ENCODE results near the gene SLX4IP. TPM values are rescaled to one million over a fixed set of nuclear protein-coding genes. Genes with fewer than 3 reads are reported as not detected.

Gene SLX4IP
- total RNA-seq, 1 experiment from 2014 or later: 5.4 TPM

GRCh38 chr20:10427060-10427692 lies 7.9 kb upstream of the SLX4IP start:
- H3K27ac Mint-ChIP-seq (ENCODE audit: unreplicated experiment): peak overlapping the region; percentile 57
- H3K4me1 Mint-ChIP-seq (ENCODE audit: low read depth, unreplicated experiment): peaks cover 64% of the 10 kb centered on the region

DNA sequence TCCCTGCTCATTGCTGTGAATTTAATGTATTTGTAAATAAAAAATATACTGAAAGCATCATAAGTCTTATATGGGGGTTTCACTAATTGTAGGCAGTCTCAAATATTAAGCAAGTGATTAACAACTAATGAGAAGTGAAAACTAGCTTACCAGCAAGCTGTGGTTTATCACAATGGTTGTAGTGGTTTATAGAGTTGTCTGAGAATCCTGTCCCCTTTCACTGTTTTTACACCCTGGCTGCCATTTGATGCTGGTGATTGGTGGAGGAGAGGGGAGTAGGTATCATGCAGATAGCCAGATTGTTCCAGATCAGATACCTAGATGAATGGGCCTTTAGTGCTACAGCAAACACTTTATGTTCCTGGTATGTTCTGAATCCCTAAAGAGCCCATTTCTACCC lies 7.1 kb upstream of the SLX4IP start:
- Mint-ChIP-seq H3K9me3 (ENCODE audit: low read depth, unreplicated experiment) (no peaks in the 10 kb centered on the region), H3K4me1 (ENCODE audit: low read depth, unreplicated experiment) (peaks cover 65% of the 10 kb centered on the region), H3K36me3 (ENCODE audit: insufficient read depth, unreplicated experiment) (peaks cover 19% of the 10 kb centered on the region), H3K27me3 (ENCODE audit: unreplicated experiment) (no peaks in the 10 kb centered on the region), H3K4me3 (ENCODE audit: low read depth, unreplicated experiment) (no peak overlapping the region), H3K27ac (ENCODE audit: unreplicated experiment) (no peak overlapping the region)
- intact Hi-C loops (cut with micrococcal nuclease; ENCODE audit: unreplicated experiment): loop anchor here (5.0 to 10.0 kb wide), 3 partner anchors 123 to 811 kb away; no protein-coding TSS in a partner anchor
- TF ChIP-seq CTCF (IDR thresholded peaks at IDR 0.05; ENCODE audit: unreplicated experiment): no peak
- DNase-seq: no peak
- CTCF ChIA-PET: no interaction called here
- no TSS peak for BruUV-seq (replicated peaks)

More at GRCh38 chr20:10427060-10427692, 7.9 kb upstream of the SLX4IP start:
- no peaks in the 10 kb centered on the region for H3K27me3 Mint-ChIP-seq (ENCODE audit: unreplicated experiment)
- no peaks in the 10 kb centered on the region for H3K9me3 Mint-ChIP-seq (ENCODE audit: low read depth, unreplicated experiment)
- DNase-seq: peak; percentile 32
- intact Hi-C loops (cut with micrococcal nuclease; ENCODE audit: unreplicated experiment): loop anchor here (1.0 to 10.0 kb wide), 4 partner anchors 122 to 810 kb away; no protein-coding TSS in a partner anchor
- no TSS peak for BruUV-seq (replicated peaks)
- TF ChIP-seq CTCF (IDR thresholded peaks at IDR 0.05; ENCODE audit: unreplicated experiment): peak; percentile 36
- CTCF ChIA-PET: interaction anchor here (1.1 kb wide), 1 partner anchor 39 kb away, joined by 3 read pairs; no protein-coding TSS in a partner anchor
- H3K36me3 Mint-ChIP-seq (ENCODE audit: insufficient read depth, unreplicated experiment): peaks cover 19% of the 10 kb centered on the region
- no peak overlapping the region for H3K4me3 Mint-ChIP-seq (ENCODE audit: low read depth, unreplicated experiment)

DNA sequence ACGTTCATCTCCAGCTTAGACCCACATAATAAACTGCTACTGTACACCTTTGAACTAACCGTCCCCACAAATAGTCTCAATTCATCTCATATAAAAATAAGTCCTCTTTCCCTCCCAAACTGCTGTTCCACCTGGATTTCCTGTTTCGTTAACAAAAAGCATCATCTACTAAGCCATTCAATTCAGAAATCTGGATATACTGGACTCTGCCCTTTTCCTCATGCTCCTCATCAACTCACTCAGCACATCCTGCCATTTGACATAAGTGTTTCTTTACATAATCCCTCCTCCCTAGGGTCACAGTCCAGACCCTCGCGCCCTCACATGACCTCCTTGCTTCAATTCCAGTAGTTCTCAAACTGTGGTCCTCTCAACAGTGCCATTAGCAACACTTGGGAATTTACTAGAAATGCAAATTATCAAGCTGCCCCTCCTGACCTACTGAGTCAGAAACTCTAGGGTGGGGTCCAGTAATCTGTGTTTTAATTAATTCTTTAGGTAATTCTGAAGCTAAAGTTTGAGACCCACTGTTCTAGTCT lies 5.6 kb upstream of the SLX4IP start:
- peaks cover 53% of the 10 kb centered on the region for H3K4me1 Mint-ChIP-seq (ENCODE audit: low read depth, unreplicated experiment)
- BruUV-seq (replicated peaks): no TSS peak
- no peak for TF ChIP-seq CTCF (IDR thresholded peaks at IDR 0.05; ENCODE audit: unreplicated experiment)
- intact Hi-C loops (cut with micrococcal nuclease; ENCODE audit: unreplicated experiment): loop anchor here (5.0 to 10.0 kb wide), 3 partner anchors 125 to 812 kb away; no protein-coding TSS in a partner anchor
- CTCF ChIA-PET: no interaction called here
- peak overlapping the region; percentile 10 for H3K27ac Mint-ChIP-seq (ENCODE audit: unreplicated experiment)
- H3K4me3 Mint-ChIP-seq (ENCODE audit: low read depth, unreplicated experiment): no peak overlapping the region
- no peaks in the 10 kb centered on the region for H3K27me3 Mint-ChIP-seq (ENCODE audit: unreplicated experiment)
- no peak for DNase-seq
- H3K9me3 Mint-ChIP-seq (ENCODE audit: low read depth, unreplicated experiment): no peaks in the 10 kb centered on the region
- H3K36me3 Mint-ChIP-seq (ENCODE audit: insufficient read depth, unreplicated experiment): peaks cover 28% of the 10 kb centered on the region

DNA sequence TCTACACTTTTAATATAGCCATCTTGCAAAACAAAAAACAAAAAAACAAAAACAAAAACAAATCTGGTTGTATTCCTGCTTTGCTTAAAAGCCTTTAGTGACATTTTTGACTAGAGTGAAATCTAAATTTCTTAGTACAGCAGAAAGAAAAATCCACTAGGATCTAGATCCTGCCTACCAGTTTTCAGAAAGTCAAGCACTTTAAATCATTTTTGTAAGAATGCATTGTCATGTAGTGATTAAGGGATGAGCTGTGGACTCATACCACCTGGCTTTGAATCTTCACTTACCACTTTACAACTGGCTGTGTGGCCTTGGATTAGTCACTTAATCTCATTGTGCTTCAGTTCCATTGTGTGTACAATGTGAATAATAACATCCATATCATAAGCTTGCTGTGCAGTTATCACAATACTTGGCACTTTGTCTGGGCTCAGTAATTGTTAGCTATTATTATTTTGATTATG lies 5.1 kb upstream of the SLX4IP start:
- H3K27ac Mint-ChIP-seq (ENCODE audit: unreplicated experiment): no peak overlapping the region
- intact Hi-C loops (cut with micrococcal nuclease; ENCODE audit: unreplicated experiment): loop anchor here (5.0 to 10.0 kb wide), 3 partner anchors 125 to 813 kb away; no protein-coding TSS in a partner anchor
- no TSS peak for BruUV-seq (replicated peaks)
- DNase-seq: no peak
- no peak overlapping the region for H3K4me3 Mint-ChIP-seq (ENCODE audit: low read depth, unreplicated experiment)
- CTCF ChIA-PET: no interaction called here
- no peaks in the 10 kb centered on the region for H3K9me3 Mint-ChIP-seq (ENCODE audit: low read depth, unreplicated experiment)
- H3K36me3 Mint-ChIP-seq (ENCODE audit: insufficient read depth, unreplicated experiment): peaks cover 30% of the 10 kb centered on the region
- no peak for TF ChIP-seq CTCF (IDR thresholded peaks at IDR 0.05; ENCODE audit: unreplicated experiment)
- H3K27me3 Mint-ChIP-seq (ENCODE audit: unreplicated experiment): no peaks in the 10 kb centered on the region
- H3K4me1 Mint-ChIP-seq (ENCODE audit: low read depth, unreplicated experiment): peaks cover 53% of the 10 kb centered on the region
